GM12891 (cell line): ENCODE measurements around the gene CD109.

ENCODE experiments used
- PAX5 ChIP-seq: IDR thresholded peaks from 2 replicates; pipeline ENCODE4 v1.6.1; 2011; ENCODE audit warnings: low read length, moderate library complexity, mild to moderate bottlenecking; ENCODE audit not compliant: insufficient read depth, severe bottlenecking
- POLR2A ChIP-seq: IDR thresholded peaks from 2 replicates; pipeline ENCODE4 v1.6.1; 2011; ENCODE audit warnings: low read depth, low read length, control low read depth
- TAF1 ChIP-seq: IDR thresholded peaks from 2 replicates; pipeline ENCODE4 v1.6.1; 2011; ENCODE audit warnings: low read depth, low read length, control low read depth

DNA sequence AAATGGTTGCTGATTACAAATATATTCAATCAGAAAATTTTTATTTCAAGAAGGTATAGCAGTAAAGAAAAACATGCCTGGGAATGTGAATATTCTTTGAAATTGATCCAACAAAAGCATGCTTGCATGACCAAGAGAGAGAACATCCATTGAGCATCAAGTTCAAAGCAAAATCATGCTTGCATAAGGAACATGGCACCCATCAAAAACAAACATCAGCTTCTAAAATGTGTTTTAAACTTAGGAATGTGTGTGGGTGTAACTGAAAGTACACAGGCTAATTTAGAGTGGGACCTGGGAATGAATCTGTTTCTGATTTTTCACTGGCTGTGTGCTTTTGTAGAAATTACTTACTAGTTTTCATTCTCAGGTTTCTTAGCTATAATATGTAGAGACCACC, 47.8 kb upstream of the CD109 start:
- TF ChIP-seq TAF1 (no peak), POLR2A (no peak), PAX5 (no peak)
